Vein endothelial cell (primary cell): ENCODE data around the gene SEMG2. TPM values are rescaled to one million over a fixed set of nuclear protein-coding genes. Genes with fewer than 3 reads are reported as not detected.

ENCODE experiments used
- total RNA-seq: library from RNA; depleted of rRNA; stranded (reverse); fragments of >200 nt; gene quantifications from 2 replicates; pipeline ENCODE4 v1.2.3, GENCODE V29; 2012

The SEMG2 gene, protein sequence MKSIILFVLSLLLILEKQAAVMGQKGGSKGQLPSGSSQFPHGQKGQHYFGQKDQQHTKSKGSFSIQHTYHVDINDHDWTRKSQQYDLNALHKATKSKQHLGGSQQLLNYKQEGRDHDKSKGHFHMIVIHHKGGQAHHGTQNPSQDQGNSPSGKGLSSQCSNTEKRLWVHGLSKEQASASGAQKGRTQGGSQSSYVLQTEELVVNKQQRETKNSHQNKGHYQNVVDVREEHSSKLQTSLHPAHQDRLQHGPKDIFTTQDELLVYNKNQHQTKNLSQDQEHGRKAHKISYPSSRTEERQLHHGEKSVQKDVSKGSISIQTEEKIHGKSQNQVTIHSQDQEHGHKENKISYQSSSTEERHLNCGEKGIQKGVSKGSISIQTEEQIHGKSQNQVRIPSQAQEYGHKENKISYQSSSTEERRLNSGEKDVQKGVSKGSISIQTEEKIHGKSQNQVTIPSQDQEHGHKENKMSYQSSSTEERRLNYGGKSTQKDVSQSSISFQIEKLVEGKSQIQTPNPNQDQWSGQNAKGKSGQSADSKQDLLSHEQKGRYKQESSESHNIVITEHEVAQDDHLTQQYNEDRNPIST
- total RNA-seq = not detected in 2 replicates

DNA sequence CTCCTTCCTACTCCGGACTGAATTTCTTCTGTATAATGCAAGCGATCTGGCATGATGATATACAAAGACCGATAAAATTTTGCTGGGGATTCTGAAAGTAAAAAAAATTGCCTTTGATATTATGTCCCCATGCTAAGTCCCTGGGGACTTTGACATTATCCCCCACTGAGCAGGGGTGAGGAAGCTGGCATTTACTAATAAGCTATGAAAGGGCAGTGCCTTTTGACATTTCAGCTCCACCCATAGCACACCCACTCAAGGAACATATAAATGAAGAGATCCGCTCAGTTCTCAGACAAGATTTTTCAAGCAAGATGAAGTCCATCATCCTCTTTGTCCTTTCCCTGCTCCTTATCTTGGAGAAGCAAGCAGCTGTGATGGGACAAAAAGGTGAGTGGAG, at the start of gene SEMG2:
Gene SEMG2 (plus strand): TSS at position 298 of the 400 bp plus-strand sequence. CDS start 17 bp downstream, at position 315.

DNA sequence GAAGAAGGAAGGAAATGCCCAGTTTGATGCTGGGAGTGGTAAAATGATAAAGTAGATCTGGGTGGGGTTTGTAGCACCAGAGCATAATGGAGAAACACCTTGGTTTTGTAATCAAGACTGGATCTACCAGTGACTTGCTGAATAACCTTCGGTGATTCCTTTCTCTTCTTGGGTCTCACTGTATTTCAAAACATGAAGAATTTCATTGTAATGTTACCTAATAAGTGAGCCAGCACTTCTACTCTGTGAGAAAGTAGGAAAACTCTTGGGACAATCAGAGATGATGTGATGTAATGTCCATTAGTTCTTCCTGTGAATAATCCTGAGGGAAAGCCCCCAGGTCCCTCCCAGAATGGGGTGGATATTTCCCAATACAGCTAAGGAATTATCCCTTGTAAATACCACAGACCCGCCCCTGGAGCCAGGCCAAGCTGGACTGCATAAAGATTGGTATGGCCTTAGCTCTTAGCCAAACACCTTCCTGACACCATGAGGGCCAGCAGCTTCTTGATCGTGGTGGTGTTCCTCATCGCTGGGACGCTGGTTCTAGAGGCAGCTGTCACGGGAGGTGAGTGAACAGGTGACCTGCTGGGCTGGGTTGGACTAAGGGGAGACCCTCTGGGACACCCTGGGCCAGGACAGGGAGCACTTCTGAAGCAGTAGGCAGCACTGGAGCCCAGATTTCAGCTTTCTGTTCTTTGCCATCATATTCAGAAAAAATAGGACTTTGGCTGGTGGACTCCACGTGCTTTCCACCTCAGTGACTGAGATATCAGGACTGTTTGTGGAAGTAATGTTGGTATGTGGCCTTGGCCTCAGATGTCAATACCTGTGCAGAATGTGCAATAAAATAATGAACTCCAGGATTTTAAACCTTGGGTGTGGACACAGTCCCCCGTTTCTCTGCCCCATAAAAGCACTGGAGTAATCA, 46.5 kb upstream of the SEMG2 start, which contains the start of gene PI3:
Gene PI3 (plus strand): TSS at position 469 of the 931 bp plus-strand sequence. CDS start 21 bp downstream, at position 490.

DNA sequence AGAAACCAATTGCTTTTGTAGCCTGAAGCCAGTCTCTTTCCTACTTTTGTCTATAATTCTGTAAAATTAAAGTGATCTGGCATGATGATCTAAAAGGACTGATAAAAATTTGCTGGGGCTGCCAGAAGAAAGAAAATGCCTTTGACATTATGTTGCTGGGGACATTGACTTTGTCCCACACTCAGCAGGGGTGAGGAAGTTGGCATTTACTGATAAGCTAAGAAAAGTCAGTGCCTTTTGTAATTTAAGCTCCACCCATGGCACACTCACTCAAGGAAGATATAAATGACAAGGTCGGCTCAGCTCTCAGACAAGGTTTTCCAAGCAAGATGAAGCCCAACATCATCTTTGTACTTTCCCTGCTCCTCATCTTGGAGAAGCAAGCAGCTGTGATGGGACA, 14.4 kb upstream of the SEMG2 start, which contains the start of gene SEMG1:
Gene SEMG1 (plus strand): TSS at position 309 of the 400 bp plus-strand sequence. CDS start 21 bp downstream, at position 330.

DNA sequence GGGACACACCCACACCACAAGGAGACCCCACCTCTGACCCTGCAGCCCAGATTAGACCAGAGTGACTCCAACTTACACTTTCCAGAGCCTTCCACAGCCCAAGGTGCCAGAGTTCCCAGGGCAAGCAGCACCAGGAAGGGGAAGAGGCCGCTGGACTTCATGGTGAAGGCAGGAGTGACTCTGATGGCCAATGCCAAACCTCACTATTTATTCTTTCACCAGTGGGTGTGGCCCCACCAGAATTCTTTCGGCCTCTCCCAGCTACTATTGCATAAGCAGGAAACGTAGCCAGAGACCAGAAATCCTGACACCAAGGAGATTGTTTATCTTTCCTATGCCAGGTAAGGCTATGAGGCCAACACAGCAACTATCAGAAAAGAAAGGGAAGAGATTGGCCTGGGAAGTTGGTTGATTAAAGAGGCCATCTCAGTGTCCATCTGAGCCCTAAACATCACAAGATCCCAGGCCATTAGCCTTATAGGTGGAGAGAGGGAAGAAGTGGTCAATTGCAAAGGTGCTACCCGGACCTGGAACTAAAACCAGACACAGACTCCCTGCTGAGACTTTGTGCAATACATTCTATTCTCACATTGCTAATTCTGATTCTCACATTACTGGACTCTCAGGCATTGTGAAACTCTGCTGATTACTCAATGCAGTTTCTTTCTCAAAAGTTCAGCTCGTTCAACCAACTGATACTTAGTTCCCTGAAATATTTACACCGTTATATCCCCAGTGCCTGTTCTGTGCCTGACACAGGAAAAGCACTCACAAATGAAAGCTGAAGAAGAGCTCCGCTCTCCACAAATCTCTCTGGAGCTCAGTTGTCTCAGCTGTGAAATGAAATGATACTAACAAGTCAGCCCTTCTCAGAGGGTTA, 33.5 kb downstream of the SEMG2 start, which contains the start of gene SLPI:
Gene SLPI (minus strand): TSS at position 182 of the 880 bp plus-strand sequence. CDS start 21 bp downstream, at position 161.

Other genes with a start within 250 kb of the SEMG2 start
- 0.19 and 0.33 TPM in 2 replicates for gene KCNS1, start 120.2 kb upstream of the SEMG2 start, total RNA-seq
- not detected in 2 replicates for gene WFDC5, start 106.2 kb upstream of the SEMG2 start, total RNA-seq
- gene WFDC12, start 96.9 kb upstream of the SEMG2 start, total RNA-seq = not detected in 2 replicates
- gene PI3, start 46.5 kb upstream of the SEMG2 start, total RNA-seq = not detected in 2 replicates
- not detected in 2 replicates for gene SEMG1, start 14.3 kb upstream of the SEMG2 start, total RNA-seq
- gene SLPI, start 33.2 kb downstream of the SEMG2 start, total RNA-seq = not detected in 2 replicates
- not detected in 2 replicates for gene RBPJL, start 85.5 kb downstream of the SEMG2 start, total RNA-seq
- 0.33 TPM in 1 of 2 replicates, not detected in the other for gene MATN4, start 86.9 kb downstream of the SEMG2 start, total RNA-seq
- 36.8 and 59.1 TPM in 2 replicates for gene SDC4, start 127.1 kb downstream of the SEMG2 start, total RNA-seq
- gene SYS1, start 141.8 kb downstream of the SEMG2 start, total RNA-seq = 27.7 and 37.9 TPM in 2 replicates
- not detected in 2 replicates for gene TP53TG5, start 157.0 kb downstream of the SEMG2 start, total RNA-seq
- gene DBNDD2, start 186.9 kb downstream of the SEMG2 start, total RNA-seq = 4.9 and 8.2 TPM in 2 replicates
- gene PIGT, start 194.8 kb downstream of the SEMG2 start, total RNA-seq = 49.8 and 63.7 TPM in 2 replicates
- gene WFDC2, start 248.4 kb downstream of the SEMG2 start, total RNA-seq = not detected in 2 replicates